ENCODE data around the gene ZFP1.
"Not testable (repeated sequence)": the region's sequence is repeated elsewhere in the genome, so short reads cannot be mapped to it uniquely, and the experiment has no call there.

The ZFP1 gene

DNA sequence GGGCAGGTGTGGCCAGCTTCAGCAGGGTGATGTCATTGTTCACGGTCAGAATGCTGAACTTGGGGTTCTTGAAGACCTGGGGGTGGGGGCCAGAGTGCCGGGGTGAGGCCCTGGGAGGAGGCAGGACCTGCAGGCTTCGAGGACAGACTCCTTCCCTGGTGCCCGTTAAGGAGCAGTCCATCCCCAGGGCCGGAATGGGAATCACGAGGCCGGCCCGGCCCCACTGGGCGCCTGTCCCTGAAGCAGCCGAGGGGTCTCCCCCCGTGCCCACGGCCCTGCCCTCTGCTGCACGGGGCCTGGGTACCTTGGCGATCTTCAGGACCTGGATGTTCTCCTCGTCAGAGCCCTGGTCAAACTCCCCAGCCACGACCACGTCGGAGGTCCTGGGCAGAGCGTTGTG is 57.1 kb downstream of the ZFP1 start:
- DNase-seq: not testable (repeated sequence)

DNA sequence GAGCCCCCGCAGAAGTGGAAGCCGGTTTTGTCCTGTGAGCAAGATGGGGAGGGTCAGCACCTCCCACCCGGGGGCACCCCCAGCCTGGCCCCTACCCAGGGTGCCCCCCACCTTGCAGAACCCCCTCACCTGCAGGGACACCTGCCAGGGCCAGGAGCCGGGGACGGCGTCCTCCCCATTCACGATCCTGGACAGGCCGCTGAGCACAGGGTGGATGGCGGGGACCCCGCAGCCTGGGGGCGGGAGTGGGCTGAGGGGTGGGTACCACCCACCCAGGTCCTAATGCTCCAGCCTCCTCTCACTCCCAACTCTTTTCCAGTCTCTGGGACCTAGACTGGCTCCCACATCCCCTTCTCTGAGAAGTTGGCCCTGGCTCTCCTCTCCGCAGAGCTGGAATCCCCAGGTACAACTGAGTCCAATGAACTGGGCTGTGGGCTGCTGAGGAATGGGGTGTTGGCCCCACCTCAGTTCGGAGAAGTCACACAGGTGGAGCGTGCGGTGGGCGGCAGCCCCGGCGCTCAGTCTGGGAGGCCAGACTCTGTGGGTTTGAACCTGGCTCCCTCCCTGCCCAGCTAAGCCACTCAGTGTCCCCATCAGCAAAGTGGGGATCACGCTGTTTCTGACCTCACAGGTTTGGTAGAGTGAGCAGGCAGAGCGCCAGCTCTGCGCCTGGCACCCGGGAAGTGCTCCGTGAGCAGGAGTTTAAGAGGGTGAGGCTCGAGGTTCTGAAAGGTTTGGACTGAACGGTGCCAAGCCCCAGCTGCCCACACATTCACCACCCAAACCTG is 57.8 kb downstream of the ZFP1 start:
- DNase-seq: not testable (repeated sequence)

DNA sequence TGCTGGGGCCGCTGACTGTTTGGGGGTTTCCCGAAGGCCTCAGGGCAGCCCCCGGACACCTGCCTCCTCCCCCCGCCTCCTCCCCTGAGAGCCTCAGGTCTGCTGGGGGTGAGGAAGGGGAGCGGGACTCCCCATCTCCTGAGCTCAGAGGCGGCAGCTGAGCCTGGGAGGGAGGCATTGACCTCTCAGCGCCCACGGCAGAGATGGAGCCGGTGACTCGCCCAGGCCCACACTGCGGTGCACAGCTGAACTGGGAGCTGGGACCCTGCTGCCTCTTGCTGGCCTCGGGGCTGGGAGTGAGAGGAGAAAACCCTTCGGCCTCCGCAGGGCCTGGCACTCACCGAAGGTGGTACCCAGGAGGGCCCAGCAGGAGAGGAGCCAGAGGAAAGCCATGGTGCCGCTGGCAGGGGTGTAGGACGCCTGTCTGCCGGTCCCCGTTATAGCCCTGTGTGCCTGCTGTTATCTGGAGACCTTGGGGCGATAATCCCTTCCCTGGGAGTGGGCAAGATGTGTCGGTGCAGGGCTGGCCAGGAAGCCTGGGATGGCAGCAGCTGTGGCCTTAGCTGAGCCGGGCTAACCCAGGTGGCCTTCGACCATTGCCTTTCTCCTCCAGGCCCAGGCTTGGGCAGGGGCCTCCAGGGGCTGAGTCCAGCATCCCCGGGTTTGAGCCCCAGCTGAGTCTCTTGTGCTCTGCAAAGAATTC is 58.6 kb downstream of the ZFP1 start, which contains the start of gene CTRB2:
Gene CTRB2, minus strand, starts transcription at position 413 of the 703 bp plus-strand sequence. Its CDS starts 20 bp downstream, at position 393.
- DNase-seq: no peak

DNA sequence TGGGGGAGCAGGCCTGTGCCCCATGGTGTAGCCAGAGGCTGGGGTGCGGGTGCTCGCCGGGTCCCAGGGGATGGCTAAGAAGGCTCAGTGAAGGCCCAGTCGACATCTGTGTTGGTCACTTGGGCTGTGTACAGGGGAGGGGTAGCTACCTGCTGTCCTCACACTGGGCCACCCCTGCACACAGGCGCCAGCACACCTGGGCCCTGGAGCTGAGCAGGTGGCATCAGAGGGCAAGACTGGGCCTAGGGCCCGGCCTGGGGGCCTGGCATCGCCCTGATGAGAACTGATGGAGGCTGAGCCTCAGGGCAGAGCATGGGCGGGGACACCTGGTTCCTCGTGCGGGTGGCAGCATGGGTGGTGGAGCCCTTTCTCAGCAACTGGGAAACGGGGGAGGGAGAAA is 59.5 kb downstream of the ZFP1 start:
- DNase-seq: no peak

DNA sequence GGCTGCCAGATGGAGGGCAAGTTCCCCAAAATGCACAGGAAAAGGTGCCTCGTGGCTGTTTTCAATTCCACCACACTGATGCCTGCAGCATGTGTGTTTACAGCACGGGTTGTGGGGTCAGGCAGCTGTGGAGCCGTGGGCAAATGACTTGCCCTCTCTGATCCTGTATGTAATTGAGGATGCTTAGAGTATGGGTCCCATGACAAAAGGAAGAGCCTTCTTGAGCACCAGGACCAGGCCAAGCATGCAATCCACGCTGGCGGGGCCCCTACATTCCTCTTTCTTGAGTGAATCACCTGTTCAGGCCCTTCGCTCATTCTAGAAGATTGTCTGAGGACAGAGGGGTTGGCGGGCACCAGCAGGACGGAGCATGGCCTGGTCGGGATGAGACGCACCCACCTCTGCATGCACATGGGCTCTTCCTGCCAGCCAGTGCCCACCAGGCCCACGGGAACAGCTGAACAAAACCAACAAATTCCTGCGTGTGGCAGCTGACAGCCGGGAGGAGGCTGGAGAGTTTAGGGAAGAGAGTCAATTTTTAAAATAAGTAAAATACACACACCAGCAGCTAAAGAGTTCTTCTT is 60.0 kb downstream of the ZFP1 start:
- no peak for DNase-seq

DNA sequence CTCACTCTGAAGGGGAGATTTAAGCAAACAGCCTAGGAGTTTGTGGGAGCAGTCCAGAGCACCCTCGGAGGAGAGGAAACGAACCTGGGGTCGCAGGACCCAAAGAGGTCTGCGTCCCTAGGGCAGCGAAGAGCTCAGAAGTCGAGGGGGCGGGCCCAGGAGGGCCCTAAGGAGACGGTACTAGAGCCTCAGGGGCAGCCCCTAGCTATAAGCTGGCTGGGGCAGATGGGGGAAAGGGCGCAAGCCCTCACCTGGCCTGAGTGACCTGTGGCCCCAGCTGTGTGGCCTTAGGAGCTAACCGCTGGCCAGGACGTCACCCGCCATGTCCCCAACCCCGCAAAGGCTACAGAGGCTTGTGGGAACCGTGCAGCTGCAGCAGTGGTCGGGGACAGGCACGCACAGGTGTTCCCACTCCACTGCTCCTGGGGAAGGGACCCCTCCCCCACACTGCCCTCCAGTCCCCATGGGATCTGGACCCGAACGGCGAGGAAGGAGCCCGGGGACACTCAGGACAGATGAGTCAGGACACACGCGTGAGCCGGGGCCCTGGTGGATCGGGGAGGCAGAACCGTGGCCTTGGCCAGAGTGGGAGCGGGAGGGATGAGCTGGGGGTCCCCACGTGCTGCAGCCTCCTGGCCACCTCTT is 60.7 kb downstream of the ZFP1 start:
- DNase-seq: no peak

DNA sequence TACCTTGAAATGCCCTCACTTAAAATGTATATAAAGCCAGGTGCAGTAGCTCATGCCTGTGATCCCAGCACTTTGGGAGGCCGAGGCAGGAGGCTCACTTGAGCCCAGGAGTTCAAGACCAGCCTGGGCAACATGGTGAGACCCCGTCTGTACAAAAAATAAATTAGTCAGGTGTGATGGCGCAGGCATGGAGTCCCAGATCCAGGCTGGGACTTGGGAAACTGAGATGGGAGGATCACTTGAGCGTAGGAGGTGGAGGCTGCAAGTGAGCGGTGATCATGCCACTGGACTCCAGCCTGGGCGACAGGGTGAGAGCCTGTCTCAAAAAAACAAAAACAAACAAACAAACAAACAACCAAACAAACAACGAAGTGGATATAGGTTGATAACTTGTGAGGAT is 61.2 kb downstream of the ZFP1 start:
- DNase-seq: not testable (repeated sequence)

DNA sequence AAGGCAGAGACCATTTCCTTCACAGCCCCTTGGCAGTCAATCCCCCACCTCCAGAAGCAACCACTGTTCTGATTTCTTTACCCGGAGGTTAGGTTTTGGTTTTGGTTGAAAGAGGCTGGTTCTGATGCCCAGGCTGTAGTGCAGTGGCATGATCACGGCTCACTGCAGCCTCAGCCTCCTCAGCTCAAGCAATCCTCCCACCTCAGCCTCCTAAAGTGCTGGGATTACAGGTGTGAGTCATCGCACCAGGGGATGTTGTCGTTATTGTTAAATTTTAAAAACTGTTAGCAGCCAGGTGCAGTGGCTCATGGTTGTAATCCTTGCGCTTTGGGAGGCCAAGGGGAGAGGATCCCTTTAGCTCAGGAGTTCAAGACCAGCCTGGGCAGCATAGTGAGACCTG is 61.6 kb downstream of the ZFP1 start:
- no peak for DNase-seq

DNA sequence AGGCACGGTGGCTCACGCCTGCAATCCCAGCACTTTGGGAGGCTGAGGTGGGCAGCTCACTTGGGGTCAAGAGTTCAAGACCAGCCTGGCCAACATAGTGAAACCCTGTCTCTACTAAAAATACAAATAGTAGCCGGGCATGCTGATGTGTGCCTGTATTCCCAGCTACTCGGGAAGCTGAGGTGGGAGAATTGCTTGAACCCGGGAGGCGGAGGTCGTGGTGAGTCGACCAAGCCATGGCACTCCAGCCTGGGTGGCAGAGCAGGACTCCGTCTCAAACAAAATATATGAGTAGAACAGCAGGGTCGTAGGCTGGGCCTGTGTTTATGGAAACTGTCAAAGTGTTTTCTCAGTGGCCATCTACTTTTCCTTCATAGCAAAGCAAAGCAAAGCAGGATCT is 63.0 kb downstream of the ZFP1 start:
- DNase-seq: not testable (repeated sequence)

DNA sequence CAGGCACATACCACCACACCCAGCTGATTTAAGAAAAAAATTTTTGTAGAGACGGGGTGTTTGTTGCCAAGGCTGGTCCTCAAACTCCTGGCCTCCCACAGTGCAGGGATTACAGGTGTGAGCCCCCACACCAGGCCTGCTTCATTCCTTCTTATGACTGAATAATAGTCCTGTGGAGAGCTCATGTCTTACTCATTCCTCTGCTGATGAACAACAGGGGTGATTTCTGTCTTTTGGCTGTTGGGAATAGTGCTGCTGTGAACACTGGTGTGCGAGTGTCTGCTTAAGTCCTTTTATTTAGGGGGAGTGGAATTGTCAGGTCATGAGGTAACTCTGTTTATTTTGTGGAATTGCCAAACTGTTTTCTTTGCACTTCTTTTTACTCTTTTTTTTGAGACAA is 67.8 kb downstream of the ZFP1 start:
- DNase-seq: no peak

DNA sequence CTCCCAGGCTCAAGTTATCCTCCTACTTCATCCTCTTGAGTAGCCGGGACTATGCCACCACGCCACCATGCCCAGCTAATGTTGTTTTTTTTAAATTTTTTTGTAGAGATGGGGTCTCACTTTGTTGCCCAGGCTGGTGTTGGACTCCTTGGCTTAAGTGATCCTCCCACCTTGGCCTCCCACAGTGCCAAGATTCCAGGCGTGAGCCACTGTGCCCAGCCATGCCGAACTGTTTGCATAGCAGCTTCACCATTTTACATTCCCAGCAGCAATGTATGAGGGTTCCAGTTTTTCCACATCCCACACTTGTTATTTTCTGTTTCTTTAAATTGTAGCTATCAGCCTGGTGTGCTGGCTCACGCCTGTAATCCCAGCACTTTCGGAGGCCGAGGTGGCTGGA is 68.3 kb downstream of the ZFP1 start:
- DNase-seq: no peak

DNA sequence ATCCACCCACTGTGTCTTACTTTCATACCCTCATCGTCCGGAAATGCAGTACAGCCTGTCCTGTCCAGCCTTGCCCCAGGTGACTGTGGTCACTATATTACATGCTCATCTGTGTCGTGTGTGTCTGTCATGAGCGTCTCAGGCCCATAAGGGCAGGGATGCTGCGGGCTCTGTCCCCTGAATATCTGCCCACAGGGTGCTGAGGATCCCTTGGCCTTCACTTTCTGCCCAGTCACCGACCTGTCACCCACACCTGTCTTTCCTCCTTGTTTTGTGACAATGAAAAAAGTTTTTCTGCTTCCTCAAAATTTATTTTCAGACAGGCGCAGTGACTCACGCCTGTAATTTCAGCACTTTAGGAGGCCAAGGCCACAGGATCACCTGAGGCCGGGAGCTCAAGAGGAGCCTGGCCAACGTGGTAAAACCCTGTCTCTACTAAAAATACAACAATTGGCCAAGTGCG is 69.1 kb downstream of the ZFP1 start:
- no peak for DNase-seq

DNA sequence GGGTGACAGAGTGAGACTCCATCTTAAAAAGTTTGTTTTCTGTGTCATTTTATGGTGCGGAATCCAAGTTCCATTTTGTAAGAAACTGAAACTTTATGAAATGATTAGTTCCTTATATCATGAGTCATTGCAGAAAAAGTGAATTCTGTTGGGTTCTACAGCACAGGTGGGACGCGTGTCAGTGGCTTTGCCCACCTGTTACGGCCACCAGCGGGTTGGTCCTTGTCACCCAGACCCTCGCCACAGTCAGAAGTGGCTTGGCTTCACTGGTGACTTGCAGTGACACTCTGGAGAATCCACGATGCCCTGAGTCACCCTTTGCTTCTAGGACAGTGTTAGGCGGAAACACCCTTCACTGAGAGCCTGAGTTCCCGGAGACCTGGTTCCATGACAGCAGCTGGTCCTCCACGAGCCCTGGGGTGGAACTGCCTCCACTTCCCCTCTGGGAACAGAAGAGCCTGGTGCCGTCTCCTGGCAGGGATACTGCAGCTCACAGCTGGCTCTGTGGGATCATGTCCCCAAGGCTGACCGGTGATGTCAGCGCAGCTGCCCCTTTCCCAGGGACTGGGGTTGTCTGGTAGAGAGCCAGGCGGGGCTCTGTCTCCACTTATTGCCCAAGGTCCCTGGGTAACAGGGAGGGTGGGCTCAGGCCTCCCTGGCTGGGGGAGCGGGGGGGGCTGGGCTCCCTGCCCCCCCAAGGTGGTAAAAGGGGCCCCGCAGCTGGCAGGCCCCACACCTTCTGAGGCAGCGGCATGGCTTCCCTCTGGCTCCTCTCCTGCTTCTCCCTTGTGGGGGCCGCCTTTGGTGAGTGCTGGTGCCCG is 70.1 kb downstream of the ZFP1 start, which contains the start of gene CTRB1:
Gene CTRB1, plus strand, starts transcription at position 733 of the 821 bp plus-strand sequence. Its CDS starts 20 bp downstream, at position 753.
- DNase-seq: no peak

DNA sequence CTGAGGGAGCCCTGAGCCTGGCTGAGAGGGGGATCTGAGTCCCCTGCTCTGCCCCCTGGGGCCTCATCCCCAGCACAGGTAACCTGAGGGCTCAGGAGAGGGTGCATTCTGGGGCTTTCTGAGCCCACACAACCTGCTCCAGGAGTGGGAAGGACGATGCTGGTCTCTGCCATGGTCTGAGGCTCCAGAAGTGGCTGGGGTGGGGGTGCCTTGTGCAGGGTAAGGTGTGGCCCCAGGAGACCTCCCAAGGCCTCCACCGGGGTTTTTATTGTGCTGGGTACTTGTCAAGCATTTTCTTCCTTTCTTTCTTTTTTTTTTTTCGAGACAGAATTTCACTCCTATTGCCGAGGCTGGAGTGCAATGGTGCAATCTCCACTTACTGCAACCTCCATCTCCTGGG is 70.8 kb downstream of the ZFP1 start:
- DNase-seq: no peak

DNA sequence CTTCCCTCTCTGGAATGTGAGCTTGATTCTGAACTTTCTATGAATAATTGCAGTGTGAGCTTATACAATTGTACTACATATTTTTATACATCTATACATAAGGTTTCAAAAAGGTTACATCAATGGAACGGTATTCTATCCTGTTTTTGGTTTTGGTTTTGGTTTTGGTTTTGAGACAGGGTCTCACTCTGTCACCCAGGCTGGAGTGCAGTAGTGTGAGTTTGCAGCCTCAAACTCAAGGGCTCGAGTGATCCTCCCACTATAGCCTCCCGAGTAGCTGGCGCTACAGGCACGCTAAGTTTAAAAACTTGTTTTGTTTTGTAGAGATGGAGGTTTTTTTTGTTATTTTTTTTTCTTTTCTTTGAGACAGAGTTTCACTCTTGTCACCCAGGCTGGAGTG is 71.5 kb downstream of the ZFP1 start:
- peak; percentile 16 for DNase-seq

All from stimulated activated CD4-positive, alpha-beta T cell treated with anti-CD3 and anti-CD28 coated beads, Interleukin-4, amount 100 ng/mL, for 1 hour (primary cell).